K562 (cell line): ENCODE results near the gene ZMYND8. TPM values are rescaled to one million over a fixed set of nuclear protein-coding genes. Genes with fewer than 3 reads are reported as not detected.

Experiments
- ATAC-seq: fragments of 200-7000 bp; cut with Tn5 transposase; 3 replicates; pipeline ENCODE4 v1.9.1; 2020; ENCODE audit warnings: moderate library complexity
- BruUV-seq: library from RNA; stranded (reverse); fragments of 400-500 nt; replicated peaks from 2 replicates; lab custom pipeline; 2021; lab: Mats Ljungman, UMichigan
- CTCF ChIA-PET: fragments of 300-600 bp; formaldehyde crosslinking; extraction: SDS; loops from one replicate; lab custom pipeline; 2021; ENCODE audit warnings: low intra/inter-chr PET ratio; lab: Yijun Ruan, JAX
- POLR2A ChIA-PET: fragments of 300-600, 350-650 bp; sonication (Branson Sonifier 250); formaldehyde crosslinking; extraction: SDS; loops from one replicate; lab custom pipeline; 2021; ENCODE audit warnings: antibody characterized with exemption, inconsistent platforms; lab: Yijun Ruan, JAX
- DNase-seq, 4 experiments: peaks; one replicate each; pipeline versions ENCODE4 v3.0.0 to v3.0.0-alpha.2; 2011 to 2018; ENCODE audit warnings: low spot score in 3 of 4, mixed read lengths in 3 of 4; ENCODE audit errors: extremely low read depth in 1 of 4
- FAIRE-seq: peaks from 2 replicates; lab custom pipeline; 2011; peaks lifted over from hg19 to GRCh38; lab: Jason Lieb, UNC
- H2AFZ ChIP-seq: 2 replicates; pipeline ENCODE4 v1.6.0; 2011; ENCODE audit warnings: low read depth, low read length, control low read depth, inconsistent platforms
- H3K27ac ChIP-seq: fragments of 200-600 bp; 3 replicates; pipeline ENCODE4 v1.8.0; 2011; ENCODE audit warnings: low read depth, mild to moderate bottlenecking, control low read depth, inconsistent platforms, low read length, moderate library complexity, mixed read lengths; ENCODE audit errors: extremely low read depth
- H3K27me3 ChIP-seq, 2 experiments: fragments of 300-600 bp in 1 of 2; 2 replicates in 1 of 2; 3 replicates in 1 of 2; pipeline versions ENCODE4 v1.6.0 to v1.8.0; 2011; ENCODE audit warnings: inconsistent platforms in 2 of 2, low read length in 2 of 2, mild to moderate bottlenecking in 1 of 2, mixed read lengths in 1 of 2, moderate library complexity in 1 of 2; ENCODE audit not compliant: control insufficient read depth in 2 of 2, insufficient read depth in 2 of 2
- H3K36me3 ChIP-seq: fragments of 300-600 bp; 3 replicates; pipeline ENCODE4 v1.8.0; 2011; ENCODE audit warnings: mild to moderate bottlenecking, low read length, inconsistent platforms; ENCODE audit not compliant: control insufficient read depth, insufficient read depth
- H3K4me1 ChIP-seq, 2 experiments: fragments of 200-600 bp in 1 of 2; replicated peaks in 1 of 2; 2 replicates in 1 of 2; 3 replicates in 1 of 2; pipeline versions ENCODE4 v1.5.1 to v1.8.0; 2011; ENCODE audit warnings: inconsistent platforms in 2 of 2, low read length in 2 of 2, mild to moderate bottlenecking in 1 of 2, mixed read lengths in 1 of 2, moderate library complexity in 1 of 2; ENCODE audit not compliant: control insufficient read depth in 2 of 2, insufficient read depth in 2 of 2
- H3K4me2 ChIP-seq: 2 replicates; pipeline ENCODE4 v1.6.1; 2011; ENCODE audit warnings: low read length, control low read depth, inconsistent platforms, mixed read lengths; ENCODE audit not compliant: insufficient read depth
- H3K4me3 ChIP-seq: fragments of 200-600 bp; sonication (generic), shearing (Covaris generic); 2 replicates; pipeline ENCODE4 v1.5.1; 2016; ENCODE audit warnings: control low read depth, inconsistent platforms
- H3K79me2 ChIP-seq: fragments of 200-600 bp; 3 replicates; pipeline ENCODE4 v1.8.0; 2011; ENCODE audit warnings: low read length, inconsistent platforms; ENCODE audit not compliant: control insufficient read depth, insufficient read depth
- H3K9ac ChIP-seq, 2 experiments: 2 replicates each; pipeline versions ENCODE4 v1.6.0 to v1.6.1; 2011; ENCODE audit warnings: low read depth in 2 of 2, low read length in 2 of 2, control low read depth in 1 of 2, inconsistent platforms in 1 of 2, mild to moderate bottlenecking in 1 of 2, mixed read lengths in 1 of 2; ENCODE audit not compliant: insufficient read depth in 1 of 2
- H3K9me1 ChIP-seq: one replicate; pipeline ENCODE4 v1.6.0; 2011; ENCODE audit warnings: inconsistent platforms, mild to moderate bottlenecking, low read length, moderate library complexity; ENCODE audit not compliant: control insufficient read depth, insufficient read depth
- H3K9me3 ChIP-seq: replicated peaks from 2 replicates; pipeline ENCODE4 v1.5.1; 2011; ENCODE audit warnings: low read depth, low read length, inconsistent platforms; ENCODE audit not compliant: control insufficient read depth, insufficient read depth
- H4K20me1 ChIP-seq: replicated peaks from 2 replicates; pipeline ENCODE4 v1.6.1; 2011; ENCODE audit warnings: low read length, inconsistent platforms, mixed read lengths; ENCODE audit not compliant: control insufficient read depth, insufficient read depth
- CHD2 ChIP-seq: IDR thresholded peaks from 2 replicates; pipeline ENCODE4 v1.6.1; 2011; ENCODE audit warnings: low read depth, low read length
- CREBBP ChIP-seq: IDR thresholded peaks from one replicate; pipeline ENCODE4 v1.6.1; 2012; ENCODE audit warnings: low read depth, mild to moderate bottlenecking, control low read depth, inconsistent platforms, low read length
- ELF1 ChIP-seq: fragments of 200-800 bp; sonication (Bioruptor generic); IDR thresholded peaks from 2 replicates; pipeline ENCODE4 v1.6.1; 2016; ENCODE audit warnings: missing genetic modification characterization, missing compliant biosample characterization
- KLF16 ChIP-seq: IDR thresholded peaks from 2 replicates; pipeline ENCODE4 v1.6.1; 2016; ENCODE audit warnings: antibody characterized with exemption
- LCOR ChIP-seq: sonication (generic); formaldehyde crosslinking; IDR thresholded peaks from 2 replicates; pipeline ENCODE4 v1.8.0; 2022; ENCODE audit warnings: mild to moderate bottlenecking, missing genetic modification reagents
- LEF1 ChIP-seq: fragments of 450-650 bp; IDR thresholded peaks from 2 replicates; pipeline ENCODE4 v1.6.1; 2016; ENCODE audit warnings: mild to moderate bottlenecking
- MCM7 ChIP-seq, 2 experiments: fragments of 450-650 bp; IDR thresholded peaks; 2 replicates each; pipeline ENCODE4 v1.6.1; 2016 to 2018
- SIN3B ChIP-seq: fragments of 450-650 bp; IDR thresholded peaks from 2 replicates; pipeline ENCODE4 v1.6.1; 2017; ENCODE audit warnings: low read depth, mild to moderate bottlenecking, moderate library complexity
- SOX6 ChIP-seq: fragments of 450-650 bp; IDR thresholded peaks from 2 replicates; pipeline ENCODE4 v1.6.1; 2014; ENCODE audit warnings: mild to moderate bottlenecking
- TEAD2 ChIP-seq: fragments of 450-650 bp; IDR thresholded peaks from 2 replicates; pipeline ENCODE4 v1.6.1; 2016; ENCODE audit warnings: missing genetic modification characterization, control low read depth, missing compliant biosample characterization
- ZBTB7A ChIP-seq: IDR thresholded peaks from 2 replicates; pipeline ENCODE4 v1.6.1; 2011; ENCODE audit warnings: low read depth, mild to moderate bottlenecking, low read length, moderate library complexity, borderline replicate concordance; ENCODE audit not compliant: control insufficient read depth
- ZNF23 ChIP-seq: fragments of 250-450 bp; sonication (Bioruptor Pico); IDR thresholded peaks from 2 replicates; pipeline ENCODE4 v1.4.0; 2020; ENCODE audit warnings: mild to moderate bottlenecking
- WGBS: fragments of 100-300 bp; shearing (Covaris generic); methylation state at CpG from one replicate; pipeline ENCODE4 v1.1.6; 2016; ENCODE audit warnings: low coverage, mixed read lengths; ENCODE audit not compliant: insufficient coverage; ENCODE audit errors: missing lambda C conversion rate; 5-methylcytosine and 5-hydroxymethylcytosine counted together
- in situ Hi-C: fragments of 300-500 bp; cut with MboI; formaldehyde crosslinking; loops from 4 replicates; pipeline ENCODE4 v1.15.0; 2018; ENCODE audit warnings: inconsistent platforms, mixed read lengths
- intact Hi-C: fragments of 100-400 bp; cut with micrococcal nuclease; formaldehyde crosslinking; loops from 2 replicates; pipeline ENCODE4 v1.14.2; 2022
- polyA plus RNA-seq, 8 experiments: library from polyadenylated mRNA; depleted of rRNA in 4 of 8; stranded (reverse) in 5 of 8; unstranded in 3 of 8; fragments of >200 nt; fragmentation: Nextera tagmentation in 2 of 8; fragmentation: Illumina TruSeq in 1 of 8; extraction: Ambion mirVana in 2 of 8; extraction: Trizol in 1 of 8; gene quantifications; 2 replicates each; pipeline versions ENCODE4 v1.2.1 to v1.2.3, GENCODE V29; 2011 to 2014; ENCODE audit warnings: inconsistent platforms in 1 of 8, missing spikeins in 1 of 8
- total RNA-seq, 7 experiments: library from RNA; depleted of rRNA in 6 of 7; stranded (reverse); fragments of >200 nt in 6 of 7; fragmentation: Illumina TruSeq in 2 of 7; extraction: Trizol in 2 of 7; gene quantifications; 2 replicates each; pipeline versions ENCODE4 v1.2.1 to v1.2.3, GENCODE V29; 2011 to 2021; ENCODE audit warnings: low replicate concordance in 1 of 7
- TF ChIP-seq, protein P1 (sequence below), 2 experiments: fragments of 450-650 bp; IDR thresholded peaks; 2 replicates each; pipeline ENCODE4 v1.6.1; 2018; ENCODE audit warnings: mild to moderate bottlenecking in 2 of 2, low read depth in 1 of 2; ENCODE audit not compliant: partially characterized antibody in 2 of 2
- TF ChIP-seq, protein P2 (sequence below): fragments of 250-450 bp; sonication (Bioruptor Pico); IDR thresholded peaks from 2 replicates; pipeline ENCODE4 v1.6.1; 2021; ENCODE audit warnings: mild to moderate bottlenecking
- TF ChIP-seq, protein P3 (sequence below), 2 experiments: fragments of 250-450 bp in 1 of 2; fragments of 450-650 bp in 1 of 2; sonication (Bioruptor Pico) in 1 of 2; IDR thresholded peaks; 2 replicates each; pipeline versions ENCODE4 v1.6.1 to v1.8.0; 2016 to 2021; ENCODE audit warnings: mild to moderate bottlenecking in 2 of 2, moderate library complexity in 2 of 2, missing compliant biosample characterization in 1 of 2, missing genetic modification characterization in 1 of 2

The ZMYND8 gene
- total and polyA plus RNA-seq, 9 of the 15 experiments (the other 6 are each of a cell fraction or from before 2014, with no cell fraction given) = 31.8 to 148 (median 71.9) TPM

DNA sequence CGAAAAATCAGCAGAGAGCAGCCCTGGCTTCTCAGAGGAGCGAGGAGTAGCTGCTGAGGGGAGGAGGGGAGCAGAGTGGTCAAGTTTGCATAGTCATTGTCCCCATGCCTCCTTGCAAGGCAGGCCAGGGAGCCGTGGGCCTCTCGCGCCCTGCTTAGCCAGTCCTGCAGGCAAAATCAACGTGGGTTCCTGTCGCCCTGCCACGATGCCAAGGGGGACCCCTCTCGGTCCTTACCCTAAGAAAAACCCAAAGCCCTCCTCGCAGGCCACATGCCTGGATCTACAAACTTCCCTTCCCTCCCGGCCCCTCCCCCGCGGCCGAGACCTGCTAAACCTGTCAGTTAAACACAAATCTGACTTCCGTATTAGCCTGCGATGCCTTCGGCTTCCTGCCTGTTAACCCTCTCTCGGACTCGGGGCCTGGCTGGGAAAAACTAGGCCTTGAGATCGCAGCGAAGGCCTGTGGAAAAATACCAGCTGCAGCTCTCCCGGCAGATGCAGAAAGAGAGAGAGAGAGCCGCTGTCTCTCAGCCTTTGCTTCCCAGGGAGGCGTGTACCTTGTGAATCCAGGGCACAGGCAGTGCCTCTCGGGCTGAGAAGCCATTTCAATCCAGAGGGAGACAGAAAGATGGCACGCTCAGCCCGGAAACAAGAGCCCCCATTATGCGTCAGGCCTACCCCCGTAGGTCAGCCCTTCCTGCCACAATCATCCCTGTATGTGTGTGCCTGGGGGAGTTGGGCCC lies 968 bp upstream of the ZMYND8 start:
- peak overlapping the region; percentile 65 for H3K4me3 ChIP-seq
- TF ChIP-seq, protein P1, sequence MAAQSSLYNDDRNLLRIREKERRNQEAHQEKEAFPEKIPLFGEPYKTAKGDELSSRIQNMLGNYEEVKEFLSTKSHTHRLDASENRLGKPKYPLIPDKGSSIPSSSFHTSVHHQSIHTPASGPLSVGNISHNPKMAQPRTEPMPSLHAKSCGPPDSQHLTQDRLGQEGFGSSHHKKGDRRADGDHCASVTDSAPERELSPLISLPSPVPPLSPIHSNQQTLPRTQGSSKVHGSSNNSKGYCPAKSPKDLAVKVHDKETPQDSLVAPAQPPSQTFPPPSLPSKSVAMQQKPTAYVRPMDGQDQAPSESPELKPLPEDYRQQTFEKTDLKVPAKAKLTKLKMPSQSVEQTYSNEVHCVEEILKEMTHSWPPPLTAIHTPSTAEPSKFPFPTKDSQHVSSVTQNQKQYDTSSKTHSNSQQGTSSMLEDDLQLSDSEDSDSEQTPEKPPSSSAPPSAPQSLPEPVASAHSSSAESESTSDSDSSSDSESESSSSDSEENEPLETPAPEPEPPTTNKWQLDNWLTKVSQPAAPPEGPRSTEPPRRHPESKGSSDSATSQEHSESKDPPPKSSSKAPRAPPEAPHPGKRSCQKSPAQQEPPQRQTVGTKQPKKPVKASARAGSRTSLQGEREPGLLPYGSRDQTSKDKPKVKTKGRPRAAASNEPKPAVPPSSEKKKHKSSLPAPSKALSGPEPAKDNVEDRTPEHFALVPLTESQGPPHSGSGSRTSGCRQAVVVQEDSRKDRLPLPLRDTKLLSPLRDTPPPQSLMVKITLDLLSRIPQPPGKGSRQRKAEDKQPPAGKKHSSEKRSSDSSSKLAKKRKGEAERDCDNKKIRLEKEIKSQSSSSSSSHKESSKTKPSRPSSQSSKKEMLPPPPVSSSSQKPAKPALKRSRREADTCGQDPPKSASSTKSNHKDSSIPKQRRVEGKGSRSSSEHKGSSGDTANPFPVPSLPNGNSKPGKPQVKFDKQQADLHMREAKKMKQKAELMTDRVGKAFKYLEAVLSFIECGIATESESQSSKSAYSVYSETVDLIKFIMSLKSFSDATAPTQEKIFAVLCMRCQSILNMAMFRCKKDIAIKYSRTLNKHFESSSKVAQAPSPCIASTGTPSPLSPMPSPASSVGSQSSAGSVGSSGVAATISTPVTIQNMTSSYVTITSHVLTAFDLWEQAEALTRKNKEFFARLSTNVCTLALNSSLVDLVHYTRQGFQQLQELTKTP (IDR thresholded peaks at IDR 0.05; ENCODE audit: low read depth in 1 of 2, partially characterized antibody in 2 of 2) = peak; percentile 77 to 84
- TF ChIP-seq, protein P2, sequence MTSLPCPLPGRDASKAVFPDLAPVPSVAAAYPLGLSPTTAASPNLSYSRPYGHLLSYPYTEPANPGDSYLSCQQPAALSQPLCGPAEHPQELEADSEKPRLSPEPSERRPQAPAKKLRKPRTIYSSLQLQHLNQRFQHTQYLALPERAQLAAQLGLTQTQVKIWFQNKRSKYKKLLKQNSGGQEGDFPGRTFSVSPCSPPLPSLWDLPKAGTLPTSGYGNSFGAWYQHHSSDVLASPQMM (CRISPR knock-in tag) = no peak
- no peak for TF ChIP-seq KLF16
- TF ChIP-seq LEF1 = peak; percentile 76
- peak; percentile 59; the same call in 1 of the 2 replicates for TF ChIP-seq TEAD2
- TF ChIP-seq ELF1 (tag) = peak; percentile 86
- TF ChIP-seq, protein P3, sequence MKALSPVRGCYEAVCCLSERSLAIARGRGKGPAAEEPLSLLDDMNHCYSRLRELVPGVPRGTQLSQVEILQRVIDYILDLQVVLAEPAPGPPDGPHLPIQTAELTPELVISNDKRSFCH (CRISPR knock-in tag; IDR thresholded peaks at IDR 0.05) = no peak
- TF ChIP-seq, protein P3 (tag; IDR thresholded peaks at IDR 0.05) = peak; percentile 86
- no peak for TF ChIP-seq CHD2
- no peak for TF ChIP-seq SIN3B
- TF ChIP-seq ZBTB7A = no peak
- TF ChIP-seq CREBBP = no peak
- TF ChIP-seq MCM7 (IDR thresholded peaks at IDR 0.05) = no peak
- no peak for TF ChIP-seq ZNF23 (CRISPR knock-in tag)
- no peak for TF ChIP-seq LCOR (CRISPR knock-in tag)
- TF ChIP-seq SOX6 = 0 out of 2 replicates have a peak, but pooled peaks have one; percentile 55

More for the DNA sequence above, 968 bp upstream of the ZMYND8 start:
- ATAC-seq (peak; percentile 46), FAIRE-seq (peak; percentile 48), DNase-seq (peak; percentile 67 to 91 (median 72))
- intact Hi-C loops = loop anchor here (5.0 kb wide), 1 partner anchor 40 kb away; no protein-coding TSS in a partner anchor
- peaks cover 30% of the 10 kb centered on the region for H3K36me3 ChIP-seq
- H3K27ac ChIP-seq = peak overlapping the region; percentile 97
- peaks cover 84% of the 10 kb centered on the region for H3K79me2 ChIP-seq
- peak overlapping the region; percentile 92 to 94 for H3K9ac ChIP-seq
- no peak overlapping the region for H2AFZ ChIP-seq
- no peaks in the 10 kb centered on the region for H3K9me3 ChIP-seq
- H4K20me1 ChIP-seq = no peaks in the 10 kb centered on the region
- under 1% methylated on average over 26 of the region's 29 CpGs for WGBS
- in situ Hi-C loops = no loop called here
- ChIA-PET POLR2A (interaction anchor here (0.7 to 2.4 kb wide), 18 partner anchors 8 to 1128 kb away, joined by 3 to 21 read pairs (median 5); no protein-coding TSS in a partner anchor), CTCF (interaction anchor here (1.1 kb wide), 1 partner anchor 27 kb away, joined by 3 read pairs; no protein-coding TSS in a partner anchor)
- H3K9me1 ChIP-seq = no peaks in the 10 kb centered on the region
- no peaks in the 10 kb centered on the region for H3K27me3 ChIP-seq
- BruUV-seq = TSS peak; percentile 31
- peaks cover 49 to 52% of the 10 kb centered on the region in 2 experiments for H3K4me1 ChIP-seq
- peak overlapping the region; percentile 87 for H3K4me2 ChIP-seq
